A549 (cell line): ENCODE measurements around the gene ADAM19.

Experiments used
- BHLHE40 ChIP-seq: IDR thresholded peaks from 2 replicates; pipeline ENCODE4 v1.6.1; 2012; ENCODE audit warnings: low read depth, low read length, inconsistent platforms
- ELK1 ChIP-seq: fragments of 150-350 bp; IDR thresholded peaks from 2 replicates; pipeline ENCODE4 v1.6.1; 2014; ENCODE audit warnings: low read depth, mild to moderate bottlenecking, low read length
- EP300 ChIP-seq, 2 experiments: fragments of >200 bp; sonication (Bioruptor Twin); formaldehyde crosslinking; IDR thresholded peaks; 2 replicates in 1 of 2; 3 replicates in 1 of 2; pipeline ENCODE4 v1.6.1; 2016 to 2017
- NR3C1 ChIP-seq: fragments of >200 bp; sonication (Bioruptor Twin); formaldehyde crosslinking; IDR thresholded peaks from 3 replicates; pipeline ENCODE4 v1.6.1; 2017
- POLR2A ChIP-seq: IDR thresholded peaks from 2 replicates; pipeline ENCODE4 v1.6.1; 2012; ENCODE audit warnings: mild to moderate bottlenecking, low read length
- SREBF2 ChIP-seq: fragments of 450-650 bp; IDR thresholded peaks from 2 replicates; pipeline ENCODE4 v1.6.1; 2014; ENCODE audit warnings: mild to moderate bottlenecking, moderate library complexity
- TF ChIP-seq, protein P1 (sequence below): fragments of >200 bp; sonication (Bioruptor Twin); formaldehyde crosslinking; IDR thresholded peaks from 3 replicates; pipeline ENCODE4 v1.5.1; 2016
- TF ChIP-seq, protein P2 (sequence below): IDR thresholded peaks from 2 replicates; pipeline ENCODE4 v1.6.1; 2012

DNA sequence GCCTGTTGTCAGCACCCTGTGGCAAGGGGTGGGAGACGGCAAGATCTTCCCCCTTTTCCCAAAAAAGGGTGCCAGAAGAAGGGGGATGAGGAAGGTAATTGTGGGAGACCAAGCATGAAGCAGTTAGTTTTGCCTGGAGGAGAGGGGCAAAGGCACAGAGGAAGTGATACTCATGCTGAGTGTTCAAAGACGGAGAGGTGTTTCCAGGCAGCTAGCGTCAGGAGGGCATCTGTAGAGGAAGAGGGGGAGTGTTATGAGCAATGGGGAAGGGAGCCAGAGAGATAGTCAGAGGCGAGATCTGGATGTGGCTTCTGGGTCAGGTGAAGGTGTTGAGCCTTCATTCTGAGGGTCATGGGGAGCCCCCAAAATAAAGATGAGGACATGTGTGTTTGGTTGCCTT lies 26.9 kb upstream of the ADAM19 start:
- TF ChIP-seq, protein P1, sequence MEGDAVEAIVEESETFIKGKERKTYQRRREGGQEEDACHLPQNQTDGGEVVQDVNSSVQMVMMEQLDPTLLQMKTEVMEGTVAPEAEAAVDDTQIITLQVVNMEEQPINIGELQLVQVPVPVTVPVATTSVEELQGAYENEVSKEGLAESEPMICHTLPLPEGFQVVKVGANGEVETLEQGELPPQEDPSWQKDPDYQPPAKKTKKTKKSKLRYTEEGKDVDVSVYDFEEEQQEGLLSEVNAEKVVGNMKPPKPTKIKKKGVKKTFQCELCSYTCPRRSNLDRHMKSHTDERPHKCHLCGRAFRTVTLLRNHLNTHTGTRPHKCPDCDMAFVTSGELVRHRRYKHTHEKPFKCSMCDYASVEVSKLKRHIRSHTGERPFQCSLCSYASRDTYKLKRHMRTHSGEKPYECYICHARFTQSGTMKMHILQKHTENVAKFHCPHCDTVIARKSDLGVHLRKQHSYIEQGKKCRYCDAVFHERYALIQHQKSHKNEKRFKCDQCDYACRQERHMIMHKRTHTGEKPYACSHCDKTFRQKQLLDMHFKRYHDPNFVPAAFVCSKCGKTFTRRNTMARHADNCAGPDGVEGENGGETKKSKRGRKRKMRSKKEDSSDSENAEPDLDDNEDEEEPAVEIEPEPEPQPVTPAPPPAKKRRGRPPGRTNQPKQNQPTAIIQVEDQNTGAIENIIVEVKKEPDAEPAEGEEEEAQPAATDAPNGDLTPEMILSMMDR, result no peak
- TF ChIP-seq BHLHE40 (no peak), POLR2A (no peak), ELK1 (no peak), NR3C1 (no peak), EP300 (IDR thresholded peaks at IDR 0.05) (no peak), SREBF2 (no peak)
- TF ChIP-seq, protein P2, sequence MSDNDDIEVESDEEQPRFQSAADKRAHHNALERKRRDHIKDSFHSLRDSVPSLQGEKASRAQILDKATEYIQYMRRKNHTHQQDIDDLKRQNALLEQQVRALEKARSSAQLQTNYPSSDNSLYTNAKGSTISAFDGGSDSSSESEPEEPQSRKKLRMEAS, result no peak
